GM23338 (cell line): ENCODE data around the gene C22orf42. TPM values are rescaled to one million over a fixed set of nuclear protein-coding genes. Genes with fewer than 3 reads are reported as not detected.
A peak's percentile ranks its signal among the peaks of the same experiment; 100 is the strongest.

ENCODE experiments used
- ATAC-seq: fragments of 200-7000 bp; cut with Tn5 transposase; 3 replicates; pipeline ENCODE4 v1.9.1; 2020
- DNase-seq: peaks from one replicate; pipeline ENCODE4 v3.0.0-alpha.2; 2015; ENCODE audit warnings: low spot score
- H2AFZ ChIP-seq: fragments of 200-600 bp; sonication (generic); 2 replicates; pipeline ENCODE4 v1.8.0; 2016; ENCODE audit warnings: antibody characterized with exemption, mild to moderate bottlenecking, moderate library complexity
- H3F3A ChIP-seq: fragments of 200-600 bp; sonication (generic); replicated peaks from 2 replicates; pipeline ENCODE4 v1.8.0; 2017; ENCODE audit warnings: antibody characterized with exemption, mixed run types, low read depth
- H3K27ac ChIP-seq: fragments of 200-600 bp; sonication (generic); 2 replicates; pipeline ENCODE4 v1.6.1; 2016; ENCODE audit warnings: low read depth
- H3K27me3 ChIP-seq: fragments of 200-600 bp; sonication (generic); 2 replicates; pipeline ENCODE4 v1.8.0; 2016; ENCODE audit warnings: mild to moderate bottlenecking, mixed run types, moderate library complexity; ENCODE audit not compliant: insufficient read depth
- H3K36me3 ChIP-seq: fragments of 200-600 bp; sonication (generic); 2 replicates; pipeline ENCODE4 v1.8.0; 2016; ENCODE audit warnings: mild to moderate bottlenecking; ENCODE audit not compliant: insufficient read depth
- H3K4me1 ChIP-seq: fragments of 200-600 bp; sonication (generic); 2 replicates; pipeline ENCODE4 v1.8.0; 2016; ENCODE audit warnings: mild to moderate bottlenecking, moderate library complexity; ENCODE audit not compliant: insufficient read depth
- H3K4me2 ChIP-seq: fragments of 200-600 bp; sonication (generic); 2 replicates; pipeline ENCODE4 v1.7.1; 2017; ENCODE audit warnings: mixed run types
- H3K4me3 ChIP-seq: fragments of 200-600 bp; sonication (generic); 2 replicates; pipeline ENCODE4 v1.6.1; 2016; ENCODE audit warnings: mixed run types
- H3K79me2 ChIP-seq: fragments of 200-600 bp; sonication (generic); replicated peaks from 2 replicates; pipeline ENCODE4 v1.8.0; 2017; ENCODE audit warnings: mild to moderate bottlenecking; ENCODE audit not compliant: insufficient read depth
- H3K9me2 ChIP-seq: fragments of 200-600 bp; sonication (generic); 2 replicates; pipeline ENCODE4 v1.8.0; 2017; ENCODE audit not compliant: insufficient read depth
- H4K20me1 ChIP-seq: fragments of 200-600 bp; sonication (generic); replicated peaks from 2 replicates; pipeline ENCODE4 v1.8.0; 2017; ENCODE audit warnings: mild to moderate bottlenecking; ENCODE audit not compliant: insufficient read depth
- H3K27ac Mint-ChIP-seq: 2 replicates; pipeline ENCODE4 v1.8.0; 2020; ENCODE audit warnings: inconsistent platforms, mild to moderate bottlenecking, moderate library complexity, mixed read lengths
- H3K27me3 Mint-ChIP-seq: 3 replicates; pipeline ENCODE4 v1.8.0; 2022; ENCODE audit warnings: low read depth, mild to moderate bottlenecking, moderate library complexity, mixed read lengths, inconsistent platforms; ENCODE audit not compliant: insufficient read depth, poor library complexity
- H3K36me3 Mint-ChIP-seq: 3 replicates; pipeline ENCODE4 v1.8.0; 2021; ENCODE audit warnings: low read depth, mild to moderate bottlenecking, inconsistent platforms, moderate library complexity, mixed read lengths
- H3K4me1 Mint-ChIP-seq: 3 replicates; pipeline ENCODE4 v1.8.0; 2020; ENCODE audit warnings: mild to moderate bottlenecking, inconsistent platforms, mixed read lengths
- H3K4me3 Mint-ChIP-seq: 3 replicates; pipeline ENCODE4 v1.8.0; 2021; ENCODE audit warnings: moderate library complexity, mild to moderate bottlenecking, inconsistent platforms, mixed read lengths
- H3K9me3 Mint-ChIP-seq: 3 replicates; pipeline ENCODE4 v1.8.0; 2020; ENCODE audit warnings: moderate library complexity, mild to moderate bottlenecking, inconsistent platforms, mixed read lengths
- EZH2 ChIP-seq: fragments of 200-600 bp; sonication (generic); IDR thresholded peaks from one replicate; pipeline ENCODE4 v1.8.0; 2017; ENCODE audit warnings: antibody characterized with exemption, mild to moderate bottlenecking, low read depth; ENCODE audit not compliant: unreplicated experiment
- EZH2phosphoT487 ChIP-seq: fragments of 200-600 bp; sonication (generic); IDR thresholded peaks from one replicate; pipeline ENCODE4 v1.8.1; 2018; ENCODE audit warnings: antibody characterized with exemption; ENCODE audit not compliant: unreplicated experiment
- JUNB ChIP-seq: IDR thresholded peaks from one replicate; pipeline ENCODE4 v1.6.1; 2016; ENCODE audit warnings: antibody characterized with exemption; ENCODE audit not compliant: unreplicated experiment
- NANOG ChIP-seq: IDR thresholded peaks from 2 replicates; pipeline ENCODE4 v1.6.1; 2016; ENCODE audit warnings: antibody characterized with exemption, borderline replicate concordance
- POLR2AphosphoS5 ChIP-seq: IDR thresholded peaks from 2 replicates; pipeline ENCODE4 v1.6.1; 2016; ENCODE audit warnings: antibody characterized with exemption, low read depth
- ZNF114 ChIP-seq: fragments of 250-450 bp; sonication (Bioruptor Pico); IDR thresholded peaks from 2 replicates; pipeline ENCODE4 v1.5.0; 2020; ENCODE audit warnings: mild to moderate bottlenecking, moderate library complexity
- polyA plus RNA-seq: library from polyadenylated mRNA; unstranded; fragments of >200 nt; fragmentation: Nextera tagmentation; extraction: Ambion mirVana; gene quantifications from 2 replicates; pipeline ENCODE4 v1.2.1, GENCODE V29; 2016
- total RNA-seq: library from RNA; depleted of rRNA; stranded (reverse); fragments of >200 nt; shearing (Covaris generic); gene quantifications from 2 replicates; pipeline ENCODE4 v1.2.3, GENCODE V29; 2014
- TF ChIP-seq, protein P1 (sequence below): IDR thresholded peaks from 2 replicates; pipeline ENCODE4 v1.6.1; 2016; ENCODE audit warnings: antibody characterized with exemption
- TF ChIP-seq, protein P2 (sequence below), 2 experiments: fragments of 200-600 bp in 1 of 2; sonication (generic) in 1 of 2; conservative IDR thresholded peaks; 2 replicates each; pipeline versions ENCODE4 v1.5.1 to v1.6.1; 2016 to 2017; ENCODE audit warnings: antibody characterized with exemption in 2 of 2, low read depth in 2 of 2, mild to moderate bottlenecking in 2 of 2, moderate library complexity in 1 of 2
- TF ChIP-seq, protein P3 (sequence below): IDR thresholded peaks from one replicate; pipeline ENCODE4 v1.6.1; 2018; ENCODE audit warnings: antibody characterized with exemption; ENCODE audit not compliant: unreplicated experiment

C22orf42 gene
- total and polyA plus RNA-seq, 2 experiments from 2014 or later, result 0.76 to 1.2 TPM

DNA sequence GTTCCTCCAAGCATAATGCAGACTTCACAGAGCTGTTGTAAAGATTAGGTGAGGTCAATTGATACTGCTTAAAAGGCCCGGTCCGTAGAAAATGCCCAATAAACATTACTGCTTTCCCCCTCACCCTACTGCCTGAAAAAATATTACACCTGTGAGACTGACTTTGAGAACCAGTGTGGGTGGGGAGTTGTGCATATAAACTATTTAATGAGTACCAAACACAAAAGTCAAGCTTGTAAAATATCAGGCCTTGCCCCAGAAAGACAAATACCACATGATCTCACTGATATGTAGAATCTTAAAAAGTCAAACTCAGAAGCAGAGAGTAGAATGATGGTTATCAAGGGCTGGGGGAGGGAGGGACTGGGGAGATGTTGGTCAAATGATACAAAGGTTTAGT, 46.7 kb downstream of the C22orf42 start:
- Histone ChIP-seq H3K36me3 (no peaks in the 10 kb centered on the region), H3K4me1 (no peaks in the 10 kb centered on the region), H3K4me3 (no peak overlapping the region), H3F3A (no peaks in the 10 kb centered on the region), H4K20me1 (no peaks in the 10 kb centered on the region), H3K27ac (no peak overlapping the region), H3K79me2 (no peaks in the 10 kb centered on the region), H3K9me2 (no peaks in the 10 kb centered on the region), H2AFZ (no peak overlapping the region), H3K4me2 (no peak overlapping the region), H3K27me3 (no peaks in the 10 kb centered on the region; the same call in 1 of the 2 replicates)
- ATAC-seq, result no peak
- no peaks in the 10 kb centered on the region for H3K36me3 Mint-ChIP-seq
- no peak overlapping the region for H3K27ac Mint-ChIP-seq
- TF ChIP-seq, protein P1, sequence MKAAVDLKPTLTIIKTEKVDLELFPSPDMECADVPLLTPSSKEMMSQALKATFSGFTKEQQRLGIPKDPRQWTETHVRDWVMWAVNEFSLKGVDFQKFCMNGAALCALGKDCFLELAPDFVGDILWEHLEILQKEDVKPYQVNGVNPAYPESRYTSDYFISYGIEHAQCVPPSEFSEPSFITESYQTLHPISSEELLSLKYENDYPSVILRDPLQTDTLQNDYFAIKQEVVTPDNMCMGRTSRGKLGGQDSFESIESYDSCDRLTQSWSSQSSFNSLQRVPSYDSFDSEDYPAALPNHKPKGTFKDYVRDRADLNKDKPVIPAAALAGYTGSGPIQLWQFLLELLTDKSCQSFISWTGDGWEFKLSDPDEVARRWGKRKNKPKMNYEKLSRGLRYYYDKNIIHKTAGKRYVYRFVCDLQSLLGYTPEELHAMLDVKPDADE, result no peak
- TF ChIP-seq NANOG (no peak), POLR2AphosphoS5 (no peak), EZH2 (no peak), ZNF114 (CRISPR knock-in tag) (no peak), EZH2phosphoT487 (no peak), JUNB (no peak)
- TF ChIP-seq, protein P2, sequence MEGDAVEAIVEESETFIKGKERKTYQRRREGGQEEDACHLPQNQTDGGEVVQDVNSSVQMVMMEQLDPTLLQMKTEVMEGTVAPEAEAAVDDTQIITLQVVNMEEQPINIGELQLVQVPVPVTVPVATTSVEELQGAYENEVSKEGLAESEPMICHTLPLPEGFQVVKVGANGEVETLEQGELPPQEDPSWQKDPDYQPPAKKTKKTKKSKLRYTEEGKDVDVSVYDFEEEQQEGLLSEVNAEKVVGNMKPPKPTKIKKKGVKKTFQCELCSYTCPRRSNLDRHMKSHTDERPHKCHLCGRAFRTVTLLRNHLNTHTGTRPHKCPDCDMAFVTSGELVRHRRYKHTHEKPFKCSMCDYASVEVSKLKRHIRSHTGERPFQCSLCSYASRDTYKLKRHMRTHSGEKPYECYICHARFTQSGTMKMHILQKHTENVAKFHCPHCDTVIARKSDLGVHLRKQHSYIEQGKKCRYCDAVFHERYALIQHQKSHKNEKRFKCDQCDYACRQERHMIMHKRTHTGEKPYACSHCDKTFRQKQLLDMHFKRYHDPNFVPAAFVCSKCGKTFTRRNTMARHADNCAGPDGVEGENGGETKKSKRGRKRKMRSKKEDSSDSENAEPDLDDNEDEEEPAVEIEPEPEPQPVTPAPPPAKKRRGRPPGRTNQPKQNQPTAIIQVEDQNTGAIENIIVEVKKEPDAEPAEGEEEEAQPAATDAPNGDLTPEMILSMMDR (conservative IDR thresholded peaks at IDR 0.05; ENCODE audit: low read depth in 2 of 2), result no peak
- TF ChIP-seq, protein P3, sequence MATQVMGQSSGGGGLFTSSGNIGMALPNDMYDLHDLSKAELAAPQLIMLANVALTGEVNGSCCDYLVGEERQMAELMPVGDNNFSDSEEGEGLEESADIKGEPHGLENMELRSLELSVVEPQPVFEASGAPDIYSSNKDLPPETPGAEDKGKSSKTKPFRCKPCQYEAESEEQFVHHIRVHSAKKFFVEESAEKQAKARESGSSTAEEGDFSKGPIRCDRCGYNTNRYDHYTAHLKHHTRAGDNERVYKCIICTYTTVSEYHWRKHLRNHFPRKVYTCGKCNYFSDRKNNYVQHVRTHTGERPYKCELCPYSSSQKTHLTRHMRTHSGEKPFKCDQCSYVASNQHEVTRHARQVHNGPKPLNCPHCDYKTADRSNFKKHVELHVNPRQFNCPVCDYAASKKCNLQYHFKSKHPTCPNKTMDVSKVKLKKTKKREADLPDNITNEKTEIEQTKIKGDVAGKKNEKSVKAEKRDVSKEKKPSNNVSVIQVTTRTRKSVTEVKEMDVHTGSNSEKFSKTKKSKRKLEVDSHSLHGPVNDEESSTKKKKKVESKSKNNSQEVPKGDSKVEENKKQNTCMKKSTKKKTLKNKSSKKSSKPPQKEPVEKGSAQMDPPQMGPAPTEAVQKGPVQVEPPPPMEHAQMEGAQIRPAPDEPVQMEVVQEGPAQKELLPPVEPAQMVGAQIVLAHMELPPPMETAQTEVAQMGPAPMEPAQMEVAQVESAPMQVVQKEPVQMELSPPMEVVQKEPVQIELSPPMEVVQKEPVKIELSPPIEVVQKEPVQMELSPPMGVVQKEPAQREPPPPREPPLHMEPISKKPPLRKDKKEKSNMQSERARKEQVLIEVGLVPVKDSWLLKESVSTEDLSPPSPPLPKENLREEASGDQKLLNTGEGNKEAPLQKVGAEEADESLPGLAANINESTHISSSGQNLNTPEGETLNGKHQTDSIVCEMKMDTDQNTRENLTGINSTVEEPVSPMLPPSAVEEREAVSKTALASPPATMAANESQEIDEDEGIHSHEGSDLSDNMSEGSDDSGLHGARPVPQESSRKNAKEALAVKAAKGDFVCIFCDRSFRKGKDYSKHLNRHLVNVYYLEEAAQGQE, result no peak
- DNase-seq, result no peak
- H3K4me3 Mint-ChIP-seq, result no peak overlapping the region
- no peaks in the 10 kb centered on the region for H3K4me1 Mint-ChIP-seq
- H3K27me3 Mint-ChIP-seq, result peaks cover 3% of the 10 kb centered on the region
- no peaks in the 10 kb centered on the region for H3K9me3 Mint-ChIP-seq

DNA sequence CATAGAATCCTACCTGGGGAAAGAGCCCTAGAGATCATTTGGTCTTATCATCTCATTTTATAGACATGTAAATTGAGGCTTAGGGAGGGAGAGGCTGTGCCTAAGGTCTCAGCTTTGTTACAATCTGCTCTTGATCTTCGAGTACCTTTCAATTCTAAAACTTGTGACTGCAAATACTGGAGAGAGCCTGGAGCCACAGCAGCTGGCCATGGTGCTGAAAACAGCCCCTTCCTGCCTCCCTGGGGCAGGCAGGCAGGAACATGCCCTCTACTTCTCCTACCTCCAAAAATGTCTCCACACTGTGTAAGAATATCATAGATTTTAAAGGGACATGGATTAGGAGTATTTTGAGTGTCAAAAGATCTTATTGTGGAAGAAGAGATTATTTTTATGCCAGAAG, 52.2 kb downstream of the C22orf42 start:
- DNase-seq (peak; percentile 72), ATAC-seq (peak; percentile 90)
- H3K27me3 ChIP-seq, result no peaks in the 10 kb centered on the region
- H3K4me1 ChIP-seq, result no peaks in the 10 kb centered on the region
- H3K27ac ChIP-seq, result no peak overlapping the region
- no peak overlapping the region for H3K4me3 ChIP-seq
- Mint-ChIP-seq H3K27me3 (no peaks in the 10 kb centered on the region), H3K4me1 (no peaks in the 10 kb centered on the region; the same call in 2 of the 3 replicates), H3K9me3 (no peaks in the 10 kb centered on the region), H3K27ac (no peak overlapping the region), H3K4me3 (no peak overlapping the region), H3K36me3 (no peaks in the 10 kb centered on the region)
- TF ChIP-seq EZH2, result no peak
- TF ChIP-seq, protein P1, result no peak
- TF ChIP-seq, protein P3, result peak; percentile 92
- no peak overlapping the region for H3K4me2 ChIP-seq
- no peaks in the 10 kb centered on the region for H3F3A ChIP-seq
- no peaks in the 10 kb centered on the region for H3K79me2 ChIP-seq
- no peak overlapping the region for H2AFZ ChIP-seq
- no peaks in the 10 kb centered on the region for H3K36me3 ChIP-seq
- H4K20me1 ChIP-seq, result no peaks in the 10 kb centered on the region; the same call in 1 of the 2 replicates
- H3K9me2 ChIP-seq, result no peaks in the 10 kb centered on the region
